ENCODE results near the gene ITIH5. TPM values are rescaled to one million over a fixed set of nuclear protein-coding genes. Genes with fewer than 3 reads are reported as not detected.

Gene ITIH5
- total and polyA plus RNA-seq, 2 donors (not counting 1 experiment from before 2014, with no cell fraction given), result not detected

GRCh38 chr10:7545261-7545660, 121.5 kb downstream of the ITIH5 start:
- H3K79me2 ChIP-seq (ENCODE audit: control insufficient read depth, insufficient read depth, low read length), result no peaks in the 10 kb centered on the region
- H3K27me3 ChIP-seq (replicated peaks in 1 of 4; ENCODE audit: control extremely low read depth in 1 of 4, control insufficient read depth in 3 of 4, insufficient read depth in 4 of 4, low read length in 3 of 4), result no peaks in the 10 kb centered on the region
- no peak overlapping the region for H3K9ac ChIP-seq (ENCODE audit: low read length)
- CTCF ChIA-PET, result no interaction called here
- H4K20me1 ChIP-seq (ENCODE audit: control insufficient read depth, insufficient read depth, low read length, poor library complexity, severe bottlenecking), result no peaks in the 10 kb centered on the region
- Mint-ChIP-seq H3K27me3 (peaks cover 2% of the 10 kb centered on the region), H3K27ac (no peak overlapping the region), H3K4me1 (no peaks in the 10 kb centered on the region), H3K4me3 (no peak overlapping the region), H3K9me3 (ENCODE audit: insufficient read depth) (no peaks in the 10 kb centered on the region)
- no peak overlapping the region for H3K4me2 ChIP-seq (replicated peaks; ENCODE audit: low read depth, low read length, poor library complexity, severe bottlenecking)
- H3K4me1 ChIP-seq (ENCODE audit: control insufficient read depth in 2 of 2, insufficient read depth in 2 of 2, low read length in 2 of 2), result no peaks in the 10 kb centered on the region
- peaks cover 0 to 3% (median 0%) of the 10 kb centered on the region in 3 donors for H3K9me3 ChIP-seq (ENCODE audit: control extremely low read depth in 1 of 3, control insufficient read depth in 2 of 3, insufficient read depth in 1 of 3, low read length in 2 of 3)
- DNase-seq, result no peak
- no peak for ATAC-seq (ENCODE audit: low read depth)
- WGBS (ENCODE audit: insufficient coverage), result 97% methylated on average over 4 of the region's 4 CpGs
- intact Hi-C loops (cut with micrococcal nuclease), result no loop called here
- H2AFZ ChIP-seq (ENCODE audit: insufficient read depth, low read depth, low read length, poor library complexity, severe bottlenecking), result no peak overlapping the region
- POLR2A ChIA-PET, result interaction anchor here (0.7 kb wide), 1 partner anchor 38 kb away, joined by 7 read pairs; no protein-coding TSS in a partner anchor
- TF ChIP-seq, protein P1, sequence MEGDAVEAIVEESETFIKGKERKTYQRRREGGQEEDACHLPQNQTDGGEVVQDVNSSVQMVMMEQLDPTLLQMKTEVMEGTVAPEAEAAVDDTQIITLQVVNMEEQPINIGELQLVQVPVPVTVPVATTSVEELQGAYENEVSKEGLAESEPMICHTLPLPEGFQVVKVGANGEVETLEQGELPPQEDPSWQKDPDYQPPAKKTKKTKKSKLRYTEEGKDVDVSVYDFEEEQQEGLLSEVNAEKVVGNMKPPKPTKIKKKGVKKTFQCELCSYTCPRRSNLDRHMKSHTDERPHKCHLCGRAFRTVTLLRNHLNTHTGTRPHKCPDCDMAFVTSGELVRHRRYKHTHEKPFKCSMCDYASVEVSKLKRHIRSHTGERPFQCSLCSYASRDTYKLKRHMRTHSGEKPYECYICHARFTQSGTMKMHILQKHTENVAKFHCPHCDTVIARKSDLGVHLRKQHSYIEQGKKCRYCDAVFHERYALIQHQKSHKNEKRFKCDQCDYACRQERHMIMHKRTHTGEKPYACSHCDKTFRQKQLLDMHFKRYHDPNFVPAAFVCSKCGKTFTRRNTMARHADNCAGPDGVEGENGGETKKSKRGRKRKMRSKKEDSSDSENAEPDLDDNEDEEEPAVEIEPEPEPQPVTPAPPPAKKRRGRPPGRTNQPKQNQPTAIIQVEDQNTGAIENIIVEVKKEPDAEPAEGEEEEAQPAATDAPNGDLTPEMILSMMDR (IDR thresholded peaks at IDR 0.05), result no peak
- no peak for TF ChIP-seq EZH2 (IDR thresholded peaks at IDR 0.05; ENCODE audit: borderline replicate concordance, insufficient read depth, low read depth, low read length, poor library complexity, severe bottlenecking)
- no peak overlapping the region for H3K27ac ChIP-seq (ENCODE audit: low read length in 2 of 2)
- no peaks in the 10 kb centered on the region for H3K36me3 ChIP-seq (replicated peaks in 1 of 2; ENCODE audit: control extremely low read depth in 1 of 2, control insufficient read depth in 1 of 2, extremely low read depth in 1 of 2, insufficient read depth in 2 of 2, low read length in 1 of 2)
- H3K4me3 ChIP-seq (ENCODE audit: control extremely low read depth in 1 of 5, extremely low read depth in 1 of 5, insufficient read depth in 1 of 5, low read depth in 2 of 5, low read length in 4 of 5), result no peak overlapping the region

- no peak for TF ChIP-seq EZH2 (IDR thresholded peaks at IDR 0.05; ENCODE audit: borderline replicate concordance, insufficient read depth, low read depth, low read length, poor library complexity, severe bottlenecking)
- TF ChIP-seq, protein P1 (IDR thresholded peaks at IDR 0.05), result no peak
- ATAC-seq (ENCODE audit: low read depth) (no peak), DNase-seq (no peak)
- H3K4me2 ChIP-seq (replicated peaks; ENCODE audit: low read depth, low read length, poor library complexity, severe bottlenecking), result no peak overlapping the region
- no peak overlapping the region for H3K9ac ChIP-seq (ENCODE audit: low read length)
- H3K9me3 Mint-ChIP-seq (ENCODE audit: insufficient read depth), result no peaks in the 10 kb centered on the region
- POLR2A ChIA-PET, result no interaction called here
- H2AFZ ChIP-seq (ENCODE audit: insufficient read depth, low read depth, low read length, poor library complexity, severe bottlenecking), result no peak overlapping the region
- H3K27ac Mint-ChIP-seq, result no peak overlapping the region
- peaks cover 0 to 3% (median 0%) of the 10 kb centered on the region in 3 donors for H3K9me3 ChIP-seq (ENCODE audit: control extremely low read depth in 1 of 3, control insufficient read depth in 2 of 3, insufficient read depth in 1 of 3, low read length in 2 of 3)
- no peaks in the 10 kb centered on the region for H3K79me2 ChIP-seq (ENCODE audit: control insufficient read depth, insufficient read depth, low read length)
- no peaks in the 10 kb centered on the region for H3K4me1 ChIP-seq (ENCODE audit: control insufficient read depth in 2 of 2, insufficient read depth in 2 of 2, low read length in 2 of 2)
- no peaks in the 10 kb centered on the region for H3K36me3 ChIP-seq (replicated peaks in 1 of 2; ENCODE audit: control extremely low read depth in 1 of 2, control insufficient read depth in 1 of 2, extremely low read depth in 1 of 2, insufficient read depth in 2 of 2, low read length in 1 of 2)
- no peaks in the 10 kb centered on the region for H3K4me1 Mint-ChIP-seq
- no peak overlapping the region for H3K4me3 ChIP-seq (ENCODE audit: control extremely low read depth in 1 of 5, extremely low read depth in 1 of 5, insufficient read depth in 1 of 5, low read depth in 2 of 5, low read length in 4 of 5)
- WGBS (ENCODE audit: insufficient coverage), result 96% methylated on average over 3 of the region's 6 CpGs
- H3K27ac ChIP-seq (ENCODE audit: low read length in 2 of 2), result no peak overlapping the region
- no peak overlapping the region for H3K4me3 Mint-ChIP-seq
- intact Hi-C loops (cut with micrococcal nuclease), result no loop called here
- peaks cover 2% of the 10 kb centered on the region for H3K27me3 Mint-ChIP-seq
- CTCF ChIA-PET, result interaction anchor here (1.2 kb wide), 1 partner anchor 19 kb away, joined by 3 read pairs; no protein-coding TSS in a partner anchor
- H3K27me3 ChIP-seq (replicated peaks in 1 of 4; ENCODE audit: control extremely low read depth in 1 of 4, control insufficient read depth in 3 of 4, insufficient read depth in 4 of 4, low read length in 3 of 4), result no peaks in the 10 kb centered on the region
- H4K20me1 ChIP-seq (ENCODE audit: control insufficient read depth, insufficient read depth, low read length, poor library complexity, severe bottlenecking), result no peaks in the 10 kb centered on the region
Measured at GRCh38 chr10:7544203-7544602, 122.6 kb downstream of the ITIH5 start.
